ENCODE measurements around the gene UBR4. TPM values are rescaled to one million over a fixed set of nuclear protein-coding genes. Genes with fewer than 3 reads are reported as not detected.

The UBR4 gene
- total and polyA plus RNA-seq, 3 experiments from 2014 or later: 27.4 to 112 (median 110) TPM

DNA sequence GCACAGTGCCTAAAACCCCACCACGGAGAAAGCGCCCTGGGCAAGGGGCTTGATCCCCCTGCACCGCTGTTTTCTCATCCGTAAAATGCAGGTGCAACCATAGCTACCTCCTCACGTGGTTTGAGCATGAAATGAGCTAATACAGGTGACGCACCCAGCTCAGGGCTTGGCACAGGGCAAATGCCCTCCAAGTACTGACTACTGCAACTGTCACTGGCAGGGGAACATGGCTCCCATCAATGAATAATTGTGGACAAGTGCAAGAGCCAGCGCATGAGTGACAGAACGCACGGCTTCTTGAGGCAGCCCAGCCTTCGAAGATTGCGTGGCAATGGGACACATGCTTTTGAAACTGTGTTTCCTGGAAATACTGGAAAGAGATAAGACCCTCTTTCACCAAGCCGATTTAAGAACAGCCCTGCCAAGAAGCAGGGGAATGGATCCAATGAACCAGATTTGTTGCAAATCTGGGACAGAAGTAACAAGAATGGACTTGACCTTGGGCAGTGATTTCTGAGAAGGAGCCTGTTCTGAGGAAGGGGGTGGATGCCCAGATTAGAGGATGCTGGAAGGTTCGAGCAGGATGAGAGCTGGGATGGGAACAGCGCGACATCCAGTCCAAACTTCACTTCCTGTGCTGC, 160.8 kb downstream of the UBR4 start:
- H3K9me3 ChIP-seq (ENCODE audit: low read length): no peaks in the 10 kb centered on the region
- peak in 1 of 5 donors; percentile 10 for DNase-seq
- no peaks in the 10 kb centered on the region for H3K4me1 ChIP-seq (ENCODE audit: insufficient read depth, low read length)
- Mint-ChIP-seq H3K27me3 (peaks cover 15 to 40% of the 10 kb centered on the region in 2 donors), H3K27ac (no peak overlapping the region), H3K4me3 (no peak overlapping the region), H3K36me3 (no peaks in the 10 kb centered on the region), H3K9me3 (no peaks in the 10 kb centered on the region), H3K4me1 (peaks cover 6 to 16% (median 7%) of the 10 kb centered on the region in 3 donors)
- no peak overlapping the region for H3K4me3 ChIP-seq (ENCODE audit: low read length)
- peaks cover 12% of the 10 kb centered on the region for H3K27me3 ChIP-seq (ENCODE audit: insufficient read depth, low read length, poor library complexity, severe bottlenecking)
- ChIA-PET POLR2A (no interaction called here), CTCF (interaction anchor here (1.2 kb wide), 1 partner anchor 23 kb away, joined by 3 read pairs; no protein-coding TSS in a partner anchor)
- H3K27ac ChIP-seq (ENCODE audit: low read depth, low read length): no peak overlapping the region
- H3K36me3 ChIP-seq (ENCODE audit: insufficient read depth, low read length): no peaks in the 10 kb centered on the region

DNA sequence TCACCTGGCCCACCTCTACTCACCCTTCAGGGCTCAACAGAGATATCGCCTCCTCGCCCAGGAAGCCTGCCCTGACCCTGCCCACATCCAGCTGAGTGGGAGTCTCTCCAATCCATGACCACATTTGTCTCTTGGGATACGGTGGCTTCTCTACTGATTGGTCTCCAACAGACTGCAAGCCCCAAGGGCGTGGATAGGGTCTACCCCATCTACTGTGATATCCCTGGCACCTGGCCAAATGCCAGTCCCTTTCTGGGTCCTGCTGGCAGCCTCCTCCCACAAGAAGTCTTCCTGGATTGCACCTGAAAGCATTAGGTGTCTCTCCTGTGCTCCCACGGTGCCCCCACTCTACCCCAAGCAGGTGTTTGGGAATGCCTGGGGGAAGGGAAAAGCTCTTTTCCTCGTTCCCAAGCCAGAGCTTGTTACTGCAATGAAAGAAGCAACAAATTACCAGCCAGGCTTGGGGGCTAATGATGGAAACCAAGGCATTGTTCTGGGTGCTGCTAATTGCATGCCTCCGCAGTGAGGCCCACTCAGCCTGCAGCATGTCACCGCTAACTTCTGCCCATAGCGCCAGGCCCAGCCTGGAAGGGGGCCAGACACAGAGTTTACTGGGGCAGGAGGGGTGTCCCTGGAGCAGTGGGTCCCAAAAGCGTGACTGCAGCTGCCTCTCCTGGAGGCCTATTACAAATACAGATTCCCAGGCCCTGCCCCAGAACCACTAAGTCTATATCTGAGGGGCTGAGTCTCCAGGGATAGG, 162.9 kb downstream of the UBR4 start:
- CTCF ChIA-PET: no interaction called here
- H3K9me3 ChIP-seq (ENCODE audit: low read length): no peaks in the 10 kb centered on the region
- H3K9me3 Mint-ChIP-seq: no peaks in the 10 kb centered on the region

DNA sequence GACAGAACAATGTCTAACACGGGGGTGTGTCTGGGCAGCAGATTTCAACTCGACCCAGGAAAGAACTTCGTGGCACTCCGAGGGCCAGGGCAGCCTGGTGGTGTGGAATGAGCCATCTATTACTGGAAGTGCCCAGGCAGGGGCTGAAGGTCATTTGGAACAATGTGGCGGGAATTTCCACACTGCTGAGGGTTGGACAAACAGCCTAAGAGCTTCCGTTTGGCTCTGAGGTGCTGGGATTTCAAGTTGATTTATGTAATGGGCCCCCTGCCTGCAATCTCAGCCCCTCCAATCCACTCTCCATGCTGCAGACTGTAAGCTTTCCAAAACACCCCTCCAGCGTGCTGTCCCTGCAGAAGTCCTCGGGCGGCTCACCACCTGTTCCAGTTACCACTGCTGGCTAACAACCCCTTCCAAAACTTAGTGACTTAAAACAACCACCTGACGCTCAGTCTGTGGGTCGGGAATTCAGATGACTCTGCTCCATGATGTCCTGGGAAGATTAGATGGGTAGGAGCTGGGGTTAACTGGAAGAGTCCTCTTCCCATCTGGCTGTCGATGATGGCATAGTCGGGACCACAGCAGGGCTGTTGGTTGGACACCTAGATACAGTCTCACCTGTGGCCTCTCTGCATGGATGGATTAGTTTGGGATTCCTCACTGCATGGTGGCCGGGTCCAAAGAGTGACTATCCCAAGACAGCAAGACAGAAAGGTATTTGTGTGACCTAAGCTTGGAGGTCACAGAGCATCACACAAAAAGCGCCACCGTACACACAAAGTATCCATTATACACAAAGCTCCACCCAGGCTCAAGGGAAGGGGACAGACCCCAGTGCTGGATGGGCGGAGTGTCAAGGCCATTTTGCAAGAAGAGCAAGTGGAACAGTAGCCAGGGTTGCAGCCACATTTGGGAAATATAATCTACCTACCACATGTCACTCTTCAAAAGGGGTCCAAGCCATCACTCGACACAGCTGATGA, 163.9 kb downstream of the UBR4 start:
- H3K9me3 Mint-ChIP-seq: no peaks in the 10 kb centered on the region
- H3K4me1 Mint-ChIP-seq: peaks cover 6 to 16% (median 7%) of the 10 kb centered on the region in 3 donors
- no peaks in the 10 kb centered on the region for H3K36me3 ChIP-seq (ENCODE audit: insufficient read depth, low read length)
- H3K36me3 Mint-ChIP-seq: no peaks in the 10 kb centered on the region
- H3K27me3 Mint-ChIP-seq: peaks cover 5 to 47% of the 10 kb centered on the region in 2 donors
- H3K27ac Mint-ChIP-seq: peak overlapping the region in 1 of 8 donors; percentile 54
- H3K9me3 ChIP-seq (ENCODE audit: low read length): no peaks in the 10 kb centered on the region
- no peak overlapping the region for H3K27ac ChIP-seq (ENCODE audit: low read depth, low read length)
- CTCF ChIA-PET: no interaction called here
- POLR2A ChIA-PET: no interaction called here
- H3K4me3 Mint-ChIP-seq: peak overlapping the region in 1 of 7 donors; percentile 5
- peak in 1 of 5 donors; percentile 24 for DNase-seq
- no peaks in the 10 kb centered on the region for H3K4me1 ChIP-seq (ENCODE audit: insufficient read depth, low read length)
- no peak overlapping the region for H3K4me3 ChIP-seq (ENCODE audit: low read length)
- peaks cover 12% of the 10 kb centered on the region for H3K27me3 ChIP-seq (ENCODE audit: insufficient read depth, low read length, poor library complexity, severe bottlenecking)

More for the DNA sequence above, 162.9 kb downstream of the UBR4 start:
- peaks cover 15% of the 10 kb centered on the region for H3K27me3 ChIP-seq (ENCODE audit: insufficient read depth, low read length, poor library complexity, severe bottlenecking)
- Mint-ChIP-seq H3K4me3 (no peak overlapping the region), H3K36me3 (no peaks in the 10 kb centered on the region), H3K27ac (no peak overlapping the region), H3K4me1 (peaks cover 6 to 16% (median 7%) of the 10 kb centered on the region in 3 donors), H3K27me3 (peaks cover 5 to 44% of the 10 kb centered on the region in 2 donors)
- H3K4me3 ChIP-seq (ENCODE audit: low read length): no peak overlapping the region
- no peak overlapping the region for H3K27ac ChIP-seq (ENCODE audit: low read depth, low read length)
- peak in 1 of 5 donors; percentile 26 for DNase-seq
- H3K36me3 ChIP-seq (ENCODE audit: insufficient read depth, low read length): no peaks in the 10 kb centered on the region
- POLR2A ChIA-PET: no interaction called here
- no peaks in the 10 kb centered on the region for H3K4me1 ChIP-seq (ENCODE audit: insufficient read depth, low read length)

DNA sequence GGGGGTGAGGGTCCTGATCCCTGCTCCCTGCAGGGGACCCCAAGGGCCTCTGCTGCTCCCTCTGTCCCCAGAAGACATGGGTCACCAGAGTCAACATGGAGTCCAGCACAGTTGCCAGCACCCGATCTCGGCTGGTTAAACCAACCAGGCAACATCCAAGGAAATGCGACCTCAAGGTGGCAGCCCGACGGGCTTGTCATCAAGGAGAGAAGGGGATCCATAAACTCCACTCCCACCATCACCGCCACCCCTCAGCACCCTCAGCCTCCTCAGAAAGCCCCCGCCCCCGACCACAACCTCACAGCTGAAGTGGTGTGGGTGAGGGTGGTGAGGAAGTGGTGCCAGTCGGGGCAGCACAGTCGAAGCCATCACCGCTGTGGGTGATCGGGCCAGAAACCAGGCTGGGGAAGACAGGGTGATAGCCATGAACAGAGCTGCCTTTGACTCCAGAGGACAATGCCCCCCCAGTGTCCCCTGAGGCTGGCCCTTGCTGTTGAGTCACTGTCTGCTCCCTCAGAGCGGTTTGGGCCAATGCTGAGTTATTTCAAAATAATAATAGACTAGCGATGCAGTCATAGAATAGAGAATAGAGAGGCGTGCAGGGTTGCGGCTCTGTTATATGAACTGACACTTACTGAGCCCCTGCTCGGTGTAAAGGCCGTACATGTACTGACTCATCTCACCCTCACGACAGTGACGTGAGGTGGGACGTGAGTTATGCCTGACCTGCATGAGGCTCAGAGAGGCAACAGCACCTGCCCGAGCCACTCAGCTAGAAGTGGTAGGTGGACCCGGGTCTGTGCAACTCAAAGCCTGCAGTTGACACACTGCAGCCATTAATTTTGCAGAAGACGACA, 164.9 kb downstream of the UBR4 start:
- Mint-ChIP-seq H3K4me1 (peaks cover 6 to 16% (median 7%) of the 10 kb centered on the region in 3 donors), H3K4me3 (peak overlapping the region in 6 of 7 donors; percentile 36 to 78 (median 44))
- CTCF ChIA-PET: no interaction called here

DNA sequence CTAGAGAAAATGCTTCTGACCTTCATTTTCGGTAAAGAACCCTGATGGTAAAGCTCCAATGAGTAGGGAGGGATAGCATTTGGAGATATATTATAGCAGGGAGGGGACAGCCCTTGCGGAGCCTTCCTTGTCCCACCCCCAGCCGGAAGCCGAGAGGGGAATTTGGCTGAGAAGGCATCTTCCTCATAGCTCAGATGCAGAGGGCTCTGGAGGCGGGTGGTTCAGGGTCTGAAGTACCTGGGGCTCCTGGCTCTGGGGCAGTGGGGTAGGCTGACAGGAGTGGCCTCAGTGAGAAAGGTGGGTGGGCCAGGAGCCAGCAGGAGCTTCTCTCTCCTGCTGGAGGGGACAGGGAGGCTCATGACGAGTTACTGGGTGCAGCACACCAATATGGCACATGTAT, 165.6 kb downstream of the UBR4 start:
- Histone ChIP-seq H3K27ac (ENCODE audit: low read depth, low read length) (no peak overlapping the region), H3K27me3 (ENCODE audit: insufficient read depth, low read length, poor library complexity, severe bottlenecking) (peaks cover 12% of the 10 kb centered on the region), H3K4me1 (ENCODE audit: insufficient read depth, low read length) (no peaks in the 10 kb centered on the region), H3K4me3 (ENCODE audit: low read length) (no peak overlapping the region), H3K9me3 (ENCODE audit: low read length) (no peaks in the 10 kb centered on the region), H3K36me3 (ENCODE audit: insufficient read depth, low read length) (no peaks in the 10 kb centered on the region)
- Mint-ChIP-seq H3K27me3 (peaks cover 7 to 49% of the 10 kb centered on the region in 2 donors), H3K4me1 (peaks cover 6 to 16% (median 7%) of the 10 kb centered on the region in 3 donors), H3K36me3 (no peaks in the 10 kb centered on the region), H3K9me3 (no peaks in the 10 kb centered on the region), H3K4me3 (peak overlapping the region in 1 of 7 donors; percentile 40), H3K27ac (no peak overlapping the region)
- ChIA-PET POLR2A (no interaction called here), CTCF (no interaction called here)
- DNase-seq: no peak

More for the DNA sequence above, 164.9 kb downstream of the UBR4 start:
- no peaks in the 10 kb centered on the region for H3K4me1 ChIP-seq (ENCODE audit: insufficient read depth, low read length)
- H3K27me3 Mint-ChIP-seq: peaks cover 6 to 47% of the 10 kb centered on the region in 2 donors
- no peak overlapping the region for H3K27ac ChIP-seq (ENCODE audit: low read depth, low read length)
- POLR2A ChIA-PET: interaction anchor here (0.6 kb wide), 1 partner anchor 748 kb away, joined by 3 read pairs; no protein-coding TSS in a partner anchor
- no peak overlapping the region for H3K4me3 ChIP-seq (ENCODE audit: low read length)
- peak overlapping the region in 3 of 8 donors; percentile 17 to 54 (median 29) for H3K27ac Mint-ChIP-seq
- peak in 2 of 5 donors; percentile 6 to 9 for DNase-seq
- peaks cover 12% of the 10 kb centered on the region for H3K27me3 ChIP-seq (ENCODE audit: insufficient read depth, low read length, poor library complexity, severe bottlenecking)
- no peaks in the 10 kb centered on the region for H3K9me3 Mint-ChIP-seq
- no peaks in the 10 kb centered on the region for H3K9me3 ChIP-seq (ENCODE audit: low read length)
- H3K36me3 Mint-ChIP-seq: no peaks in the 10 kb centered on the region
- H3K36me3 ChIP-seq (ENCODE audit: insufficient read depth, low read length): no peaks in the 10 kb centered on the region

DNA sequence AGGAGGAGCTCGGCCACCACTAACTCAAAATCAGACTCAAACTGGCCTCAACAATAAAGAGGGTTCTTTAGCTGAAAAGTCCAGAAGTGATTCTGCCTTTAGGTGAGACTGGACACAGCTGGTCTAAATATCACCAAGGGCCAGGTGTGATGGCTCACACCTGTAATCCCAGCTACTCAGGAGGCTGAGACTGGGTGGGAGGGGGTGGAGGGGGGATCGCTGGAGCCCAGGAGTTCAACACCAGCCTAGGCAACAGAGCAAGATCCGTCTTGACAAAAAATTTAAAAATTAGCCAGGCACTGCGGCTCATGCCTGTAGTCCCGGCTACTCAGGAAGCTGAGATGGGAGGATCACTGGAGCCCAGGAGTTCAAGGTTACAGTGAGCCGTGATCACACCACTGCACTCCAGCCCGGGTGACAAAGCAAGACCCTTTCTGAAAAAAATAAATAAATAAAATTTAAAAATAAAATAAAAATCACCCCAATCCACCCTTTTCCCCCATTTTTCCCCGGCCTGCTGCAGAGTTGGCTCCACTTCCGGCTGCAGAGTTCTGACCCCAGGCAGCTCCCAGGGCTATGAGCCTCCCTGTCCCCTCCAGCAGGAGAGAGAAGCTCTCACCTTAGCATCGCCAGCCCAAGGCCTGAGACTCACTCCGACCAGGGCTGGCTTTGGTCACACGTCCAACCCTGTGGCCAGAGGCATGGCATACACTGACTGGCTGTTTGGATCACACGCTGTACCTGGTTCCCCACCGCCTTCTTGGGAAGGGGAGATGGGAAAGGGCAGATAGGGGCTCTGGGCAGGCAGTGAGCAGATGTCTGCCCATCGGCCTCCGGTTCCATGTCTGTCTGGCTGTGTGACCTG, 166.3 kb downstream of the UBR4 start:
- Mint-ChIP-seq H3K4me1 (peaks cover 6 to 16% (median 7%) of the 10 kb centered on the region in 3 donors), H3K36me3 (no peaks in the 10 kb centered on the region), H3K9me3 (no peaks in the 10 kb centered on the region), H3K4me3 (no peak overlapping the region), H3K27me3 (peaks cover 7 to 50% of the 10 kb centered on the region in 2 donors), H3K27ac (no peak overlapping the region)
- no peak overlapping the region for H3K4me3 ChIP-seq (ENCODE audit: low read length)
- H3K27ac ChIP-seq (ENCODE audit: low read depth, low read length): no peak overlapping the region
- POLR2A ChIA-PET: no interaction called here
- H3K36me3 ChIP-seq (ENCODE audit: insufficient read depth, low read length): no peaks in the 10 kb centered on the region
- CTCF ChIA-PET: interaction anchor here (1.1 kb wide), 1 partner anchor 35 kb away, joined by 3 read pairs; no protein-coding TSS in a partner anchor
- H3K9me3 ChIP-seq (ENCODE audit: low read length): no peaks in the 10 kb centered on the region
- no peak for DNase-seq
- H3K4me1 ChIP-seq (ENCODE audit: insufficient read depth, low read length): no peaks in the 10 kb centered on the region
- peaks cover 12% of the 10 kb centered on the region for H3K27me3 ChIP-seq (ENCODE audit: insufficient read depth, low read length, poor library complexity, severe bottlenecking)
